ENCODE measurements around the gene GABRR3. TPM values are rescaled to one million over a fixed set of nuclear protein-coding genes. Genes with fewer than 3 reads are reported as not detected.

The GABRR3 gene
- polyA plus RNA-seq, 1 donor (not counting 4 experiments of a cell fraction or from before 2014, with no cell fraction given) = not detected

- no peaks in the 10 kb centered on the region for H3K9me1 ChIP-seq (ENCODE audit: control insufficient read depth, extremely low read depth, insufficient read depth, low read length)
- H3K4me3 ChIP-seq (ENCODE audit: control insufficient read depth in 2 of 3, extremely low read depth in 1 of 3, insufficient read depth in 2 of 3, low read depth in 1 of 3, low read length in 3 of 3) = no peak overlapping the region
- H3K79me2 ChIP-seq (ENCODE audit: control insufficient read depth, insufficient read depth, low read length) = no peaks in the 10 kb centered on the region
- H3K27ac ChIP-seq (ENCODE audit: control insufficient read depth, insufficient read depth, low read length) = no peak overlapping the region
- H3K9me3 ChIP-seq (ENCODE audit: control insufficient read depth, low read depth, low read length) = no peaks in the 10 kb centered on the region
- no peak overlapping the region for H3K9ac ChIP-seq (ENCODE audit: control insufficient read depth, extremely low read depth, insufficient read depth, low read length)
- no peaks in the 10 kb centered on the region for H3K36me3 ChIP-seq (ENCODE audit: control insufficient read depth in 2 of 2, extremely low read depth in 1 of 2, insufficient read depth in 2 of 2, low read length in 2 of 2)
- no peak overlapping the region for H2AFZ ChIP-seq (ENCODE audit: control insufficient read depth, low read length)
- no peaks in the 10 kb centered on the region for H3K4me1 ChIP-seq (ENCODE audit: control insufficient read depth, extremely low read depth, insufficient read depth, low read length)
- TF ChIP-seq EZH2 (IDR thresholded peaks at IDR 0.05; ENCODE audit: low read length) (no peak), CTCF (optimal IDR thresholded peaks at IDR 0.05 in 1 of 3, IDR thresholded peaks at IDR 0.05 in 1 of 3, conservative IDR thresholded peaks at IDR 0.05 in 1 of 3; ENCODE audit: extremely low read depth in 1 of 3, insufficient read depth in 2 of 3, low read length in 3 of 3) (no peak)
- dilution Hi-C loops (cut with MboI; ENCODE audit: extremely low pct_ligation_motif_present, low sequenced_read_pairs) = no loop called here
- DNase-seq (ENCODE audit: low read depth, low spot score) (no peak), FAIRE-seq (no peak)
- H3K4me2 ChIP-seq (ENCODE audit: control insufficient read depth, extremely low read depth, insufficient read depth, low read depth, low read length) = no peak overlapping the region
- no peaks in the 10 kb centered on the region for H4K20me1 ChIP-seq (ENCODE audit: control insufficient read depth, extremely low read depth, insufficient read depth, low read length)
- H3K27me3 ChIP-seq (ENCODE audit: control insufficient read depth, extremely low read depth, insufficient read depth, low read length) = no peaks in the 10 kb centered on the region
These were observed 1.1 kb downstream of the GABRR3 start for GRCh38 chr3:98034036-98034435.

- FAIRE-seq = no peak
- Histone ChIP-seq H3K27me3 (ENCODE audit: control insufficient read depth, extremely low read depth, insufficient read depth, low read length) (no peaks in the 10 kb centered on the region), H3K27ac (ENCODE audit: control insufficient read depth, insufficient read depth, low read length) (no peak overlapping the region), H3K9me3 (ENCODE audit: control insufficient read depth, low read depth, low read length) (no peaks in the 10 kb centered on the region), H3K4me2 (ENCODE audit: control insufficient read depth, extremely low read depth, insufficient read depth, low read depth, low read length) (no peak overlapping the region), H2AFZ (ENCODE audit: control insufficient read depth, low read length) (no peak overlapping the region), H3K4me1 (ENCODE audit: control insufficient read depth, extremely low read depth, insufficient read depth, low read length) (no peaks in the 10 kb centered on the region), H3K36me3 (ENCODE audit: control insufficient read depth in 2 of 2, extremely low read depth in 1 of 2, insufficient read depth in 2 of 2, low read length in 2 of 2) (no peaks in the 10 kb centered on the region), H3K9me1 (ENCODE audit: control insufficient read depth, extremely low read depth, insufficient read depth, low read length) (no peaks in the 10 kb centered on the region), H4K20me1 (ENCODE audit: control insufficient read depth, extremely low read depth, insufficient read depth, low read length) (no peaks in the 10 kb centered on the region), H3K79me2 (ENCODE audit: control insufficient read depth, insufficient read depth, low read length) (no peaks in the 10 kb centered on the region), H3K4me3 (ENCODE audit: control insufficient read depth in 2 of 3, extremely low read depth in 1 of 3, insufficient read depth in 2 of 3, low read depth in 1 of 3, low read length in 3 of 3) (no peak overlapping the region), H3K9ac (ENCODE audit: control insufficient read depth, extremely low read depth, insufficient read depth, low read length) (no peak overlapping the region)
- TF ChIP-seq CTCF (optimal IDR thresholded peaks at IDR 0.05 in 1 of 3, IDR thresholded peaks at IDR 0.05 in 1 of 3, conservative IDR thresholded peaks at IDR 0.05 in 1 of 3; ENCODE audit: extremely low read depth in 1 of 3, insufficient read depth in 2 of 3, low read length in 3 of 3) (no peak), EZH2 (IDR thresholded peaks at IDR 0.05; ENCODE audit: low read length) (no peak)
- no peak for DNase-seq (ENCODE audit: low read depth, low spot score)
- dilution Hi-C loops (cut with MboI; ENCODE audit: extremely low pct_ligation_motif_present, low sequenced_read_pairs) = no loop called here
These were observed 2.2 kb downstream of the GABRR3 start for GRCh38 chr3:98032904-98033303.
